D721Med (cell line): ENCODE data around the gene CDHR2.

ENCODE experiments used
- DNase-seq: peaks from one replicate; pipeline ENCODE4 v3.0.0; 2011; ENCODE audit warnings: low spot score; ENCODE audit not compliant: insufficient read length
- FAIRE-seq: peaks from 2 replicates; lab custom pipeline; 2011; peaks lifted over from hg19 to GRCh38; lab: Jason Lieb, UNC
- TF ChIP-seq, protein P1 (sequence below): IDR thresholded peaks from 2 replicates; pipeline ENCODE4 v1.5.1; 2012; ENCODE audit warnings: mild to moderate bottlenecking, control low read depth; ENCODE audit not compliant: insufficient read depth; ENCODE audit errors: missing control alignments

The CDHR2 gene

DNA sequence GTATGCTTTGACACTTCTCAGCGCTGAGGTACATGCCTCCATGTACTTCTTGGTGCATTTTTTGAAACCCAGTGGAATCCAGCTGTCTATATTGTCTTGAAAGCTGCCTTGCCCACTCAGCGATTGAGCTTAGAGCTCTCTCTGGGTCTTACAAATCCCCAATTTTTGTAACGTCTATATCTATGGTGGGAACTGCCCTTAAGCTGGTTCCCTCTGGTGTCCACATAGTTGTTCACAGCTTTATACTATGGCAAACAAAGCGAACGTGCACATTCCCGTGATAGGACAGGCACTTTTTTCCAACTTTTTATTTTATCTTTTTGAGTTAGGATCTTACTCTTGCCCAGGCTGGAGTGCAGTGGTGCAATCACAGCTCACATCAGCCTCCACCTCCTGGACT, 20.9 kb downstream of the CDHR2 start:
- DNase-seq, result no peak
- no peak for FAIRE-seq

DNA sequence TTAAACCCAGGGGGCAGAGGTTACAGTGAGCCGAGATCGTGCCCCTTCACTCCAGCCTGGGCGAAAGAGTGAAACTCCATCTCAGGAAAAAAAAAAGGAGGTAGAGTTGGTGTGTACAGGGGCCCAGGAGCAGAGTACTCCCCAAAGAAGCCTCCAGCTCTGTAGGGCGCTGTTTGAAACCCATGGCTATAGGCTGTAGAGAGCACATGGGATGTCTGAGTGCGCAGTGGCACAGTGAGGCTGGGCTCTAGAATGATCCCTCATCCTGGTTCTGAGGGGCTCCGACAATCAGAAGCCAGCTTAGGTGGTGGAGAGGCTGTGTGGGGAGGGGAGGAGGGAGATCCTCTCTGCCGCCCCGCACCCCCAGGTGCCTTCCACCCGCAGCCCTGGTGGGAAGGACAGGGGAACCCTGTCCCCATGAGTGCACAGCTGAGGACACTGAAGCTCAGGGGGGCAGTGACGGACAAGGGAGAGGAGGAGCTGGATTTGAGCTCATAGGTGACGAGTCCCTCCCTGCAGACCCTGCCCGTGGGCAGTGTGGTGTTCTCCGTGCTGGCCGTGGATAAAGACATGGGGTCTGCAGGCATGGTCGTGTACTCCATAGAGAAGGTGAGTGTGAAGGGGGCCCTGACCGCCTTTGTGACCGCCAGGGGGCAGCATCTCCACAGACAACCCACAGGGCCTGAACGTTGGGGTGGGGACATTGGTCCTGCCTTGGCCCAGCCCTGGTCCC, 24.6 kb downstream of the CDHR2 start:
- DNase-seq (peak; percentile 84), FAIRE-seq (no peak)
- TF ChIP-seq, protein P1, sequence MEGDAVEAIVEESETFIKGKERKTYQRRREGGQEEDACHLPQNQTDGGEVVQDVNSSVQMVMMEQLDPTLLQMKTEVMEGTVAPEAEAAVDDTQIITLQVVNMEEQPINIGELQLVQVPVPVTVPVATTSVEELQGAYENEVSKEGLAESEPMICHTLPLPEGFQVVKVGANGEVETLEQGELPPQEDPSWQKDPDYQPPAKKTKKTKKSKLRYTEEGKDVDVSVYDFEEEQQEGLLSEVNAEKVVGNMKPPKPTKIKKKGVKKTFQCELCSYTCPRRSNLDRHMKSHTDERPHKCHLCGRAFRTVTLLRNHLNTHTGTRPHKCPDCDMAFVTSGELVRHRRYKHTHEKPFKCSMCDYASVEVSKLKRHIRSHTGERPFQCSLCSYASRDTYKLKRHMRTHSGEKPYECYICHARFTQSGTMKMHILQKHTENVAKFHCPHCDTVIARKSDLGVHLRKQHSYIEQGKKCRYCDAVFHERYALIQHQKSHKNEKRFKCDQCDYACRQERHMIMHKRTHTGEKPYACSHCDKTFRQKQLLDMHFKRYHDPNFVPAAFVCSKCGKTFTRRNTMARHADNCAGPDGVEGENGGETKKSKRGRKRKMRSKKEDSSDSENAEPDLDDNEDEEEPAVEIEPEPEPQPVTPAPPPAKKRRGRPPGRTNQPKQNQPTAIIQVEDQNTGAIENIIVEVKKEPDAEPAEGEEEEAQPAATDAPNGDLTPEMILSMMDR, result peak; percentile 66

More for the DNA sequence above, 20.9 kb downstream of the CDHR2 start:
- TF ChIP-seq, protein P1, result peak; percentile 9

DNA sequence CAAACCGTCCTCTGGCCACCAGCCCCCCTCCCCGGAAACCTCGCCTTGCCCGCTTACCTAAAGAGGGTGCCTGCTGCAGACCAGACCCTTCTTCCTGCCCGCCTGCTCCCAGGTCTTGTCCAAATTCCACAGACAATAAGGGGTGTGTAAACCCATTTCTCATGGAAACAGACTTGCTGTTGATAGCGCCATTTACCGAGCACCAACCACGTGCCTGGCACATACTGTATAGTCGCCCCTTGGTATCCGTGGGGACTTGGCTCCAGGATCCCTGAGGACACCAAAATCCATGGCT, 25.1 kb downstream of the CDHR2 start:
- TF ChIP-seq, protein P1, result no peak
- no peak for FAIRE-seq

DNA sequence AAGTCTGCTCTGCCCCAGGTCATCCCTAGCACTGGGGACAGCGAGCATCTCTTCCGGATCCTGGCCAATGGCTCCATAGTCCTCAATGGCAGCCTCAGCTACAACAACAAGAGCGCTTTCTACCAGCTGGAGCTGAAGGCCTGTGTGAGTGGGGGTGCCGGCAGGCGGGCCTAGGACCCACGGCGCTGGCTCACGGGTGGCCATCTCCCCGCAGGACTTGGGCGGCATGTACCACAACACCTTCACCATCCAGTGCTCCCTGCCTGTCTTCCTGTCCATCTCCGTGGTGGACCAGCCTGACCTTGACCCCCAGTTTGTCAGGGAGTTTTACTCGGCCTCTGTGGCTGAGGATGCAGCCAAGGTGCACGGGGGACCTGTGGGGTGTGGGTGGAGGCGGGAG, 25.9 kb downstream of the CDHR2 start:
- TF ChIP-seq, protein P1, result no peak
- DNase-seq (no peak), FAIRE-seq (no peak)

More for the DNA sequence above, 25.1 kb downstream of the CDHR2 start:
- no peak for DNase-seq

DNA sequence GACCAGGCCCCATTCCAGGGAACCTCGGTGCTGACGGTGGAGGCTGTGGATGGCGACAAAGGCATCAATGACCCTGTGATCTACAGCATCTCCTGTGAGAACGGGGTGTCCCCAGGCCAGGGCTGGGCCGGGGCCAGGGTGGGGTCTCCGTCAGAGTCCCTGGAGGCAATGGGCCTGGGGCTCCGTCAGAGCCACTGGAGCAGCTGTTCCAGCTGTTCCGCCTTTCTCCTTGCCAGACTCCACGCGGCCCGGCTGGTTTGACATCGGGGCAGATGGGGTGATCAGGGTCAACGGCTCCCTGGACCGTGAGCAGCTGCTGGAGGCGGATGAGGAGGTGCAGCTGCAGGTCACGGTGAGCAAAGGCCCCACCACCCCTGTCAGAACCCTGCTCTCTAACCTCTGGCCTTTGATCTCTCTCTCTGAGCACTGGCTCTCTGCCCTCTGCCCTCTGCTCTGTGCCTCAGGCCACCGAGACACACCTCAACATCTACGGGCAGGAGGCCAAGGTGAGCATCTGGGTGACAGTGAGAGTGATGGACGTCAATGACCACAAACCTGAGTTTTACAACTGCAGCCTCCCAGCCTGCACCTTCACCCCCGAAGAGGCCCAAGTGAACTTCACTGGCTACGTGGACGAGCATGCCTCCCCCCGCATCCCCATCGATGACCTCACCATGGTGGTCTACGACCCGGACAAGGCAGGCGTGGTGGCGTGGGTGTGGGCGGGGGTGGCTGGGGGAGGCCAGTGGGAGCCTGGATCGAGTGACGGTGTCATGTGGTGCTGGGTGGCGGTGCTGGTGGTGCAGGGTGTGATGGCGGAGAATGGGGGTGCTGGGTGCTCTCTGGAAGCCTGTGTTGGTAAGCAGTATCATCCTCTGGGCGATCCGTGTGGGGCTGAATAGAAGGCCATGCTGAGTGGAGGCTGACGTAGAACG, 26.6 kb downstream of the CDHR2 start:
- FAIRE-seq (no peak), DNase-seq (no peak)
- TF ChIP-seq, protein P1, result no peak

DNA sequence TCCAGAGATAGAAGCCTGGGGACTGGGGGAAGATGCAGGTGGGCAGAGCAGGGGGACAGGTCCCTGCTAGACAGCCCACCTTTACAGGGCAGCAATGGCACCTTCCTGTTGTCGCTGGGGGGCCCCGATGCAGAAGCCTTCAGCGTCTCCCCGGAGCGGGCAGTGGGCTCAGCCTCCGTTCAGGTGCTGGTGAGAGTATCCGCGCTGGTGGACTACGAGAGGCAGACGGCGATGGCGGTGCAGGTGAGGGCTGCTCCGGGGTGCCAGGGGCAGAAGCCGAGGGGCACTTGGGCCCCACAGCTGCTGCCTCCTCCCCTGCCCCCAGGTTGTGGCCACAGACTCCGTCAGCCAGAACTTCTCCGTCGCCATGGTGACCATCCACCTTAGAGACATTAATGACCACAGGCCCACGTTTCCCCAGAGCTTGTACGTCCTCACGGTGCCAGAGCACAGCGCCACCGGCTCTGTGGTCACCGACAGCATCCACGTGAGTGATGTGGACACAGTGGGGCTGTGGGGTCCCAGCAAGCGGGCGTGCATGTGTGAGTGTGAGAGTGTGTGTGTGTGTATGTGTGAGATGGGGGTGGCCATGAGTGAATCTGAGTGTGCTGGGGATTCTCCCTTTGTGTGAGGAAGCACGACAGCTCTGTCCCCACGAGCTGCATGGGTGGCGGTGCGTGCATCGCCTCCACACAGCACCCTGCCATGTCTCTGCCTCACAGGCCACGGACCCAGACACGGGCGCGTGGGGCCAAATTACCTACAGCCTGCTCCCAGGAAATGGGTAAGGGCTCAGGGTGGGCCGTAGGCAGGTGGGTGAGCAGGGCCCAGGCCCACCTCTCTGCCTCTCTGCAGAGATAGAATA, 28.4 kb downstream of the CDHR2 start:
- FAIRE-seq (no peak), DNase-seq (no peak)
- TF ChIP-seq, protein P1, result no peak
